Effector memory CD4-positive, alpha-beta T cell (primary cell): ENCODE data around the gene RNF227.
A peak's percentile ranks its signal among the peaks of the same experiment; 100 is the strongest.

Experiments used
- DNase-seq, 3 donors: peaks; one replicate each; pipeline ENCODE4 v3.0.0-alpha.2; 2020
- H3K27ac ChIP-seq: 2 replicates; pipeline ENCODE4 v1.7.0; 2013; ENCODE audit warnings: mild to moderate bottlenecking, low read length, moderate library complexity; ENCODE audit not compliant: insufficient read depth, poor library complexity, severe bottlenecking
- H3K27me3 ChIP-seq: replicated peaks from 2 replicates; pipeline ENCODE4 v1.7.0; 2013; ENCODE audit warnings: mild to moderate bottlenecking, low read length; ENCODE audit not compliant: insufficient read depth, control insufficient read depth, poor library complexity, severe bottlenecking
- H3K36me3 ChIP-seq: 2 replicates; pipeline ENCODE4 v1.7.0; 2013; ENCODE audit warnings: mild to moderate bottlenecking, low read length, moderate library complexity; ENCODE audit not compliant: control insufficient read depth, insufficient read depth
- H3K4me1 ChIP-seq: 2 replicates; pipeline ENCODE4 v1.7.0; 2013; ENCODE audit warnings: low read length, mild to moderate bottlenecking; ENCODE audit not compliant: control insufficient read depth, insufficient read depth, poor library complexity, severe bottlenecking
- H3K4me3 ChIP-seq: 2 replicates; pipeline ENCODE4 v1.7.0; 2013; ENCODE audit warnings: low read length, low read depth, mild to moderate bottlenecking; ENCODE audit not compliant: insufficient read depth, poor library complexity, severe bottlenecking
- H3K9me3 ChIP-seq: 2 replicates; pipeline ENCODE4 v1.7.0; 2013; ENCODE audit warnings: mild to moderate bottlenecking, low read length, moderate library complexity; ENCODE audit not compliant: control insufficient read depth

The RNF227 gene

DNA sequence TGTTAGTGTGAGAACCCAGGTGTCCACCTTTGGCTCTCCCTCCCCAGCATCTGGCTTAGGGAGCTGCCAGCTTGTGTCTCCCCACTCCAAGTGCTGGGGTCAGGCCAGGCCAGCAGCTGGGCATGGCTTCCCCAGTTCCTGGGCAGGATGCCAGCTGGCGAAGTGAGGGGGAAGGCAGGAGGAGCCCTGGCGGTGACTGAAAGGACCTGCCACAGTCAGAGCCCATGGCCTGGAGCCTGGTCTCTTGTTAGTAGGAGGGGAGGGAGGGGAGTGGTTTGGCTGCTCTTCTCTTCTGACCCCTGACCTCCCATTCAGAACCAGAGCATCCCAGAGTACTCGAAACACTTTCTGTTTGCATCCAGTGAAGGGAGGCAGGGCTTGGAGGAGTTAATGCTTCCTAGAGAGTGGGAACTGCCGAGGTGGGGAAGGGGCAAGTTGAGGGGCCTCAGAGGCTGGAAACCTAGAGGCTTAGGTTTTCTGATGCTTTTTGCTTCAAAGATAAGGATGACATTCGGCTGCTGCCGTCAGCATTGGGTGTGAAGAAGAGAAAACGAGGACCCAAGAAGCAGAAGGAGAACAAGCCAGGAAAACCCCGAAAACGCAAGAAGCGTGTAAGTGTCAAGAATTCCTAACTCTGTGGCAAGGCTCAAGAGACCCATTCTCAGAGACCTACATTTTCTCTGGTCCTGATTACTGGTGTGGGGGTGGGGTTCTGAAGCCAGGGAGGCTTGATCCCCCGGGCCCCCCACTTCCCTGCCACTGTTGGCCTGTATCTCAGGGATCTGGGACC is 26.7 kb downstream of the RNF227 start:
- Histone ChIP-seq H3K27me3 (no peaks in the 10 kb centered on the region), H3K9me3 (no peaks in the 10 kb centered on the region), H3K4me1 (peaks cover 20% of the 10 kb centered on the region), H3K36me3 (peaks cover 26% of the 10 kb centered on the region), H3K4me3 (no peak overlapping the region), H3K27ac (peak overlapping the region; percentile 87)
- peak in 1 of 3 donors; percentile 35 for DNase-seq

- H3K27ac ChIP-seq: peak within 1 kb of the TSS; percentile 87
- peak in 2 of 3 donors; percentile 16 to 17 for DNase-seq
- H3K27me3 ChIP-seq: no peaks in the 10 kb centered on the region
- H3K4me3 ChIP-seq: peak within 1 kb of the TSS; percentile 79
- peaks cover 20% of the 10 kb centered on the region for H3K4me1 ChIP-seq
- no peaks in the 10 kb centered on the region for H3K9me3 ChIP-seq
- H3K36me3 ChIP-seq: peaks cover 16% of the 10 kb centered on the region
Observed at GRCh38 chr17:7888184-7888920, 27.7 kb downstream of the RNF227 start, which contains the start of gene CHD3. Gene CHD3, plus strand, starts transcription at chr17:7888789. Its CDS starts 212 bp downstream, at chr17:7889001.

DNA sequence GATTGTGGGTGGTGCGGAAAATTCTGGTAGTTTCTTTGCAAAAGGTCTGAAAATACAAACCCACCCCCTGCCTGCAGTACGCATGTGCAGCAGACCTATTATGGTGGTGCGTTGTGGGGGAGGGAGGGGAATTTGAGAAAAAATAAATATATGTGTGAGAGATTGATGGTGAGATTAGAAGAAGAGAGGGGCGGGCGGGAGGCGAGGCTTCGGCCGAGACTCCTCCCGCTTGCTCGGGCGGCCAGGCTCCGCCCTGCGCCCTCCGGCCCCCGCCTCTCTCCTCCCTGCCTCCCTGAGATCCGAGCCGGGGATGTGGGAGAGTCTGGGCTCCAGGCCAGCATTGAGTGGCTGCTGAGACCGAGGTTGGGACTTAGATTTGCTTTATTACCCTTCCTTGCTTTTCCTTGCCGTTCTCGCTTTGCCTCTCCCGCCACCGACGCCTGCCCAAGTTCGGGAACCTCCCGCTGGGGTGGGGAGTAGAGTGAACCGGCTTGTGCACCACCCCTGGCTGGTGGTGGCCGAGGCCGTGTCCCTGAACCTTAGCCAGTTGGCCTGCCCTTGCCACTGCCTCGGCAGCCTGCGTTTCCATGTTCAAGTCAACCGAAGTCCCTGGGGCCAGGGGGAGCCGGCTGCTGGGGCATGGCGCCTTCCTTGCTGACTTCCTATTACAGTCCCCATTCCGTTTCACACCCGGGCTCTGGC is 28.5 kb downstream of the RNF227 start:
- H3K27me3 ChIP-seq: no peaks in the 10 kb centered on the region
- peaks cover 12% of the 10 kb centered on the region for H3K36me3 ChIP-seq
- H3K9me3 ChIP-seq: no peaks in the 10 kb centered on the region
- H3K4me1 ChIP-seq: peaks cover 20% of the 10 kb centered on the region
- peak; percentile 74 to 84 (median 84) for DNase-seq
- H3K27ac ChIP-seq: peak overlapping the region; percentile 87
- peak overlapping the region; percentile 79 for H3K4me3 ChIP-seq

DNA sequence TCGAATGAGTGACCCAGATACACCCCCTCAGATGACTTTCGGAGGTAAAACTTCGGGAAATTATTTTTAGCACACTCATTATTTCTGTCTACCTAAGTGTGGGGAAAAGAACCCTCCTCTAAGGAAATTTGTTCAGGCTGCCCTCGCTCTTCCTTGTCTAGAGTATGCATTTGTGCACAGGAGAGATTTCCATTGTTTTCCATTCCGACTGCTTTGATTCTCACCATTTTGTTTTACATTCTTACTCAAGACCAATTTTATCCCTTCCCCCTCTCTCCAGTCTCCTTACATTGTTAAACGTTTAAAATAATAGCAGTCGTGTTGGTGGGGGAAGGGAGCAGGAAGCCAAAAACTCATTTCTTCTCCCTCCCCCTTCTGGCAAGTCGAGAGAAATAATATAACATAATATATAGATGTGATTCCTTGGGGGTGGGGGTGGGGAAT is 29.0 kb downstream of the RNF227 start:
- H3K4me3 ChIP-seq: peak overlapping the region; percentile 79
- no peak for DNase-seq
- peaks cover 20% of the 10 kb centered on the region for H3K4me1 ChIP-seq
- H3K27me3 ChIP-seq: no peaks in the 10 kb centered on the region
- peak overlapping the region; percentile 87 for H3K27ac ChIP-seq
- H3K9me3 ChIP-seq: no peaks in the 10 kb centered on the region
- peaks cover 12% of the 10 kb centered on the region for H3K36me3 ChIP-seq

GRCh38 chr17:7886227-7887037 is 29.7 kb downstream of the RNF227 start:
- peak; percentile 61 to 71 (median 66) for DNase-seq
- Histone ChIP-seq H3K27ac (peak overlapping the region; percentile 87), H3K9me3 (no peaks in the 10 kb centered on the region), H3K4me1 (peaks cover 20% of the 10 kb centered on the region), H3K27me3 (no peaks in the 10 kb centered on the region), H3K4me3 (peak overlapping the region; percentile 79), H3K36me3 (peaks cover 12% of the 10 kb centered on the region)

DNA sequence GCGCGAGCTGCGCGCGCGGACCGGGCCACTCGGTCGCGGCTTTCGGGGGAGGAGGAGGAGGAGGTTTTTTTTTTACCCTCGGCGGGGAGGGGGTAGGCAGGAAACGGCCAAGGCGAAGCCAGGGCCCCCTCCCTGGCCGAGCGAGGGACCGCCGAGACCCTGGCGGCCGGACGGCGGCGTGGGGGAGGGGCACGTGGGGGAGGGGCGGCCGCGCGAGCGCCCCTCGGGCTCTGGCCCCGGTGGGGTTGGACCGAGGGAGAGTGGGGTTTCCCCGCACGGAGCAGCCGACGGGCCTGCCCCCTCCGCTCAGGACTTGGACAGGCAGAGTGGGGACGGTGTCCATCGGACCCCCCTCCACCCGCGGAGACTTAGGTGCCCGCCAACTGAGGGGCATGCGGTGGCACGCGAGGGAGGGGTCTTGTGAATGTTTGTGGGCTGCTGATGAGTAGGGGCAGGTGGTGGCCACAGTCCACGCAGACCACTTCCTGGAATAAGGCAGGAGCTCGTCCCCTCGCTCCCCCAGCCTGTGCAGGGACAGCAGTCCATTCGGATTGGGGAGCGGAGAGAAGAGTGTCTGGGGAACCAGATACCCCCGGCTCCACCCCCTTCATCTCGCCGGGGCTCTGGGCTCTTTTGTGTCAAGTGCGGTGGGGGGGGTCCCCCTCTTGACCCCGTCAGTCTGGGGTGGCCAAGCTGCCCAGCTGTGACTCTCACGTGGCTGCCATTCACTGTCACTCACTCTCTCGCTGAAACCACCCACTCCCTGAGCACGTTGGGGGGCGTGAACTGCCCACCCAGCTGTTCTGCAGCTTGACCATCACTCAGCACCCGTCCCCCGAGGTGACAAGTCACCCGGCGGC is 30.5 kb downstream of the RNF227 start:
- DNase-seq: peak; percentile 11 to 27 (median 17)
- peak overlapping the region; percentile 79 for H3K4me3 ChIP-seq

DNA sequence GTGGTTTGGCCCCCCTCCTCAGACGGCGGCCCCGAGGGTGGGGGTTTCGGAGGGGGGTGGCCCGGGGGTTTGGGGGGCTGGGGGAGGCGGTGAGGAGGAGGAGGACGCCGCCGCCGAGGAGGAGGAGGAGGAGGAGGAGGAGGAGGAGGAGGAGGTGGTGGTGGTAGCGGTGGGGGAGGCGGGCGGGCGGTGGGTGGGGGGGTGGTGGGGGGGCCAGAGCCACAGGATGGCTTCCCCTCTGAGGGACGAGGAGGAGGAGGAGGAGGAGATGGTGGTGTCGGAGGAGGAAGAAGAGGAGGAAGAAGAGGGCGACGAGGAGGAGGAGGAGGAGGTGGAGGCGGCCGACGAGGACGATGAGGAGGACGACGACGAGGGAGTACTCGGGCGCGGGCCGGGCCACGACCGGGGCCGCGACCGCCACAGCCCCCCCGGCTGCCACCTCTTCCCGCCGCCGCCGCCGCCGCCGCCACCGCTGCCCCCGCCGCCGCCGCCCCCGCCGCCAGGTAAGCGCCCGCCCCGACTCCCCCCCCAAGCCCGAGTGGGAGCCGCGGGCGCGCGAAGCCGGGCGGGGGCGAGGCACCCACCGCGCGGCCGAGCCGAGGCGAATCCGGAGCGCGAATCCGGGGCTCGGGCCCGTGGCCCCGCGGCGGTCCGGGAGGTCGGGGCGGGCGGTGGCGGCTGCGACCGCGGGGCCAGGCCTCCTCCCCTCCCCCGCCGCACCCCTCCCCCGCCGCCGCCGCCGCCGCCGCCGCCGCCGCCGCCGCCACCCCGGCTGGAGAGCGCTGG is 31.3 kb downstream of the RNF227 start:
- peak; percentile 26 to 43 (median 27) for DNase-seq
- H3K27ac ChIP-seq: peak overlapping the region; percentile 87
- no peaks in the 10 kb centered on the region for H3K9me3 ChIP-seq
- peaks cover 20% of the 10 kb centered on the region for H3K4me1 ChIP-seq
- H3K27me3 ChIP-seq: no peaks in the 10 kb centered on the region
- no peaks in the 10 kb centered on the region for H3K36me3 ChIP-seq
- H3K4me3 ChIP-seq: no peak overlapping the region

More for the DNA sequence above, 30.5 kb downstream of the RNF227 start:
- peaks cover 4% of the 10 kb centered on the region for H3K36me3 ChIP-seq
- H3K9me3 ChIP-seq: no peaks in the 10 kb centered on the region
- no peaks in the 10 kb centered on the region for H3K27me3 ChIP-seq
- H3K4me1 ChIP-seq: peaks cover 20% of the 10 kb centered on the region
- H3K27ac ChIP-seq: peak overlapping the region; percentile 87

GRCh38 chr17:7883781-7884386 is 32.2 kb downstream of the RNF227 start:
- peak overlapping the region; percentile 10 for H3K4me3 ChIP-seq
- peak overlapping the region; percentile 47 for H3K27ac ChIP-seq
- H3K36me3 ChIP-seq: no peaks in the 10 kb centered on the region
- H3K27me3 ChIP-seq: no peaks in the 10 kb centered on the region
- no peaks in the 10 kb centered on the region for H3K9me3 ChIP-seq
- peaks cover 14% of the 10 kb centered on the region for H3K4me1 ChIP-seq
- peak; percentile 18 to 30 (median 27) for DNase-seq
